GM21825 (cell line): ENCODE measurements around the gene BRD2.
"Not testable (repeated sequence)": the region's sequence is repeated elsewhere in the genome, so short reads cannot be mapped to it uniquely, and the experiment has no call there.

Source experiments
- ATAC-seq: cut with Tn5 transposase; IDR thresholded peaks from one replicate; pipeline ENCODE4 v1.9.1; 2021; ENCODE audit warnings: mild to moderate bottlenecking, moderate library complexity; ENCODE audit not compliant: unreplicated experiment

The BRD2 gene

DNA sequence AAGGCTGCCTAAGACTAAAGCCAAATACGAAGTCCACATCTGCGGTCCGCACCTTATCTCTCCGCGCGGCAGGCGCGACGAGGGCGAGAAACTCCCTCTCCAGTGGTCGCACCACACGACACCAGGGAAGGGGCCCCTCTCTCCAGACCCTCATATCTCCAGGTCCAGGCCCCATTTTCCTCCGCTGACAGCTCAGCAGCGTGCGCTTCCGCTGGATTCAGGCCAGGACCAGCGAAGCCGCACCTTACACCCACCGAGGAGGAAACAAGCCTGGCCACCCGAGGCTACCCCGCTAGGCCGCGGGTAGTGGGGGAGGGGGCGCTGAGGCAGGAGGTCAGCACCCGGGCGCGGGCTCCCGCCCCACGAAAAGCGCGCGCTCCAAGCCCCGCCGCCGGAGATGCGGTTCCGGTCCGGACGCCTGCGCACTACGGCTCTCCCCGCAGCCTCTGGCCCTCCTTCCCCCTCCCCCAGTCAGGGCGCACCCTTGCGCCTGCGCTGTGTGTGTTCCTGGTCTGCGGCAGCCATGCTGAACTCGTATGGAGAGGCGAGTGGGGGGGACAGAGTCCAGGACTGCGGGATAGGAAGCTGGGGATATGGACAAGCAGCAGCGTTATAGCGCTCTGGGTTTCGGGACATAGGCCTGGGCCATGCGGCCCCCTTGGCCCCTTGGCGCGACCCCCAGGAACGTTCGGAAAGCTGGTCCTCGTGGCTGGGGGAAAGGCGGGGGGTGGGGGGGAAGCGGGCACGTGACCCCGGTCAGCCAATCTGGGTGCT lies at the start of gene BRD2:
BRD2 (plus strand) TSS at position 502 of the 774 bp plus-strand sequence. CDS start 4,305 bp downstream, outside the sequence.
- ATAC-seq = peak; percentile 28

DNA sequence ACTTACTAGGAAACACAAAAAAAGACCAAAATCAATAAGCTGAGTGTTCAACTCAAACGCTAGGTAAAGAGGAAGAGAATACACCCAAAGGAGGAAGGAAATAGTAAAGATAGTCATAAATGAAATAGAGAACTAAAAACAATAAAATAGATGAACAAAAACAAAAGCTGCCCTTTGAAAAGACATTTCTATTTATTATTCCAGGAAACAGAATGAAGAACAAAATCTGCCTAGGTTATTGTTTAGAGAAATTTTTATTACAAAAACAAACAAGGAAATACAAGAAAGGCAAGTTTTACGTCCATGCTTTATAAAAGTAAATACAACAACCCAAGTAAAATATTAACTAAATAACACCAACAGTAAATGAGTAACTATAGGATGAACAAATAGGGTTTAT lies 47.7 kb upstream of the BRD2 start:
- no peak for ATAC-seq

DNA sequence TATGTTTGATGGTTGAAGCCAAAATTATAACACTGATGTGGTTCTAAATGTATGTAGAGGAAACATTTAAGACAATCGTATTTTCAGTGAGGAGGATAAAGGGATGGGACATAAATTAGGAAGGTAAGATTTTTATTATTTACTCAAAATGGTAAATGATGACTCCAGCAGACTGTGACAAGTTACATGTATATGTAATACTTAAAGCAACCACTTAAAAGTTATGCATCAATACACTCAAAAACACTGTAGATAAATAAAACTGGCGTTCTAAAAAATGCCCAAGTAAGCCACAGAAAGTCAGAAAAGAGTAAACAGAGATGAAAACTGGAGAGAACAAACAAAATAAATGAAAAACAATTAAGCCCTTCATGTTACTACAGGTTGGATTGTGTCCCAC lies 46.3 kb upstream of the BRD2 start:
- ATAC-seq = no peak

DNA sequence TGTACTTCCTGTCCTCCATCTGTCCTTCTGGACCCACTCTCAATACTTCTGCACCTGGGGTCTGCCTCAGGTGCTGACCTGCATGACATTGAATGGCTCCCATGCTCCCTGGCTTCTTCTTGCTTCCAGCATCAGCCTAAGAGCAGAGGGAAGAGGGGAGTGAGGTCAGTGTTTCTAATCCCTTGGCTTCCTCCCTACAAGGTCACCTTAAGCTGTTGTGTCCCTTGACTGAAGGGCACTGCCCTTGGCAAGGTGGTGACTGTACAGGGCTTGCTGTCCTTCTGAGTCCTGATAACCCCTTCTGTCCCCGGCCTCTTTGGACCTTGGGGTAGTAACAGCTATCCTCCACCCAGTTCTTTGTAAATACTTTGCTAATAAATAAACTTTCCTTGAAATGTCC lies 37.2 kb upstream of the BRD2 start:
- ATAC-seq = no peak

DNA sequence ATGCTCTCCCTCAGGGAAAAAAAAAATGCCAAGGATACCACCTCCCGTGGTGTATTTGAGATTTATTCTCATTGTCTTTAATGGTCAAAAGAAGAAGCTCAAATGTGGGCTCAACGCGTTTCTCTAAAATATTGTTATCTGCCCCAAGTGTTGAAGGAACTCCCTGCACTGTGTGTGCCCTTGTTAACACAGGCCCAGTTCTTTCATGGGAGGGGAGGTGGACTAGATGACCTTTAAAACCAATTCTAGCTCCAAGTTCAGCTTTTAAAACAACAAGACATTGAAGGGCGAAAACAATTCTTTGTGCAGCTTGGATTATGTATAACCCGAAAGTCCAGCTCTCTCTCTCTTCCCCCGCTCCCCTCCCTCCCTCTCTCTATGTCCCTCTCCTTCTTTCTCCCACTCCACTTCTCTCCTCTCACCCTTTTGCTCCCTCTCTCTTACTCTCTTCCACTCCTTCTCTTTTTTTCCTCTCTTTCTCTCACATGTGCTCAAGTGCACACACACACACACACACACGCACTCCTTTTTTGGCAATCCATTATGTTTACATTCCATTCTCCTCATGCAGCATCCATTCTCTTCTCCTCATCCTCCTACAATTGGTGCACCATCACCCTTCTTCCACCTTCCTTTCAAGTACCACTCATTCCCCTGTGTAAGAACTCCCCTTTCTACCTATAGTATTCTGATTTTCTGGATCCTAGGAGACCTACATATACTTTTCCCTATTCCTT lies 36.1 kb upstream of the BRD2 start:
- no peak for ATAC-seq

DNA sequence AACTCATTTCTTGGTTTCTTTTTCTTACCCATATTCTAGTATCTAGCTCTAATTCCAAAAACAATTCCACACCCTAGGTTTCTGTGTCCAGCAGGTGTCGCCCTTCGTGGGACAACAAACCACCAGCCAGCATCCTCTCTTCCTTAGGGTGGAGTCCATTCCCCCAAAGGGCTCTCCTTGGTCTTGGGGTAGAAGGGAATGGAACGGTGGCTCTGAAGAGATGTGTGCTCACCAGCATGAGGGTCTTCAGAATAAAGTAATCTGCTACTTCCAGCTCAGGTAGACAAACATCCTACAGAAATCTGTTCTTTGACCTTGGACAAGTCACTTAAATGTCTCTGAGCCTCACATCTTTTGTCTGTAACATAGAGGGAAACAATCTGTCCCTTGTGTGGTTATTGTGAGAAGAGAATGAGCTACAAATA lies 34.7 kb upstream of the BRD2 start:
- ATAC-seq = no peak

DNA sequence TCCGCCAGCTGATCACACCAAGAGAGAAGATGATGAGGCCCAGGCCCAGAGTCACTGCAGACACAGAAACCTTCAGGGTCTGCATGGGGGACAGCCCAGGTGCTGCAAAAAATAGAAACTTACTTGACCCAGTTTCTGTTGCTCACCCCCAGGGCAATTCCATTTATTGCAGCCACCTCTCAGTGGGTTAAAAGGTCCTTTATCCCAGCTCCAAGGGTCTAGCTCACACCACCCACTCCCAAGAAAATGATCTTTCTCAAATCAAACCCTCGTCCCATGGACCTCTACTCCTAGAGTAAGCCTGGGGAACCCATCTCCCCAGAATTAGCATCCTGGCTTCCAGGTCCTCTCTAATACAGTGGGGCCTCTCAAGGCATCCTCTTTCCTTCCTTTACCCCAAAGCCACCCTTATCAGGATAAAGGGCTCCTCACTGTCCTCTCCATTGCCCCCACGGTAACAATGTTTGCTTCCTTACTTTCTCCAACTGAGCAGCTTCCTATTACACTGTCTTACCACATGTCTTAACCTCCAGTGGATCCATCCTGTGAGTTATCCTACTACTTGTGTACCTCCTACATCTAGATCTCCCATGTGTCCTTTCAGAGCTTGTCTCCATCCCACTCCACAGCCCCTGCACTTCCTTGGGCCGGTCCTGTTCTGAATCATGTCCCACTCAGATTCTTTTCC lies 32.7 kb upstream of the BRD2 start:
- no peak for ATAC-seq

DNA sequence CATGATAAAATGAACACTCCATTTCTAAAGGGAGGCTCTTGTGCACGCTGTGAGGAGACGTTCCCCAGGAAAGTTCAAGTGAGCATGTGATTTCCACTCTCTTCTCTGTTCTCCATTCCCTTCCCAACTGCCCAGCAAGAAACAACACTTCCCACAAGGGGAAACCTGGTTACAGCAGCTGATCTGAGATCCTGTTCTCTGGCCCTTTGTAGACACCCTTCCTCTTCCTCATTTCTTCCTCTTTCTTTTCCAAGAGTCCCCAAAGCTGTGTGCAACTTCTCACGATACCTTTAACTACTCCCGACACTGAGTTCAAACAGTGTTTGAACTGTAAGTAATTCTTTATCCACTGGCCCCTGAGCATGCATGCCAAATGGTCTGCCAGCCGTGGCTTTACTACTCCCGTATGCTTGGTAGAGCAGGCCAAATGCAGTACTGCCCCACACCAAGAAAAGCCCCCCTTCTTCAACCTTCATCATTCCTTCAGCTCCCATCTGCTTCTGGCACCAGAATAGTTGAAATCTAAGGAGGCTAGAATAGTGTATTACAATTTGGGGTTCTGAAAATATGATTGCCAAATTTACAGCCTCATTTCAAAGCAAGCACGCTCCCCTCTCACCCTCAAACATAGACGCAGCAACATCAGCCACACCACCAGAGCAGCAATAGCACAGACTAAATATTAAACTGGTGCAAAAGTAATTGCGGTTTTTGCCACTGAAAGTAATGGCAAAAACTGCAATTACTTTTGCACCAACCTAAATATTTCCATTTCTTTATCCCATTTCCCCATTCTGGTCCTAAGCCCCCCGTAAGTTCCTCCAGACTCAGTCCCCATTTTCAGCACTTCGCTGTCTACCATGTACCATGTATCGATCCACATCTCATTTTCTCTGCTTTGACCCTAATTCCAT lies 31.9 kb upstream of the BRD2 start:
- ATAC-seq = no peak

DNA sequence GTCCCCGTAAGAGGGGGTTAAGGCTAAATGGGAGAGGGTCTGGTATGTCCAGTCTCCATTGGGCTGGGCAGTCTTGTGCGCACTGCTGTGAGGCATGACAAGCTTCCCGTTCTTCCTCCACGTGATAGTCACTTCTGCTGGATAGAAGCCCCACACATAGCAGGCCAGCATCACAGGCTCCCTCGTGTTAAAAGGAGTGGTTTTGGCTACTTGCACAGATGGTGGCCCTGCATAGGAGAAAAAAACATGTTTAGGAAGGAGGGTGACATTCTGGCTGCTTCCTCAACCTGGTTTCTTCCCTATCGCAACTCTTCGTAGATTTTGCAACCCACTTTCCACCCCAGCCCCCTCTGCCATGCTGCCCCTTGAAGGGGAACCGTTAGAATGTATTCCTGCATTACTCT lies 31.2 kb upstream of the BRD2 start:
- ATAC-seq = no peak

DNA sequence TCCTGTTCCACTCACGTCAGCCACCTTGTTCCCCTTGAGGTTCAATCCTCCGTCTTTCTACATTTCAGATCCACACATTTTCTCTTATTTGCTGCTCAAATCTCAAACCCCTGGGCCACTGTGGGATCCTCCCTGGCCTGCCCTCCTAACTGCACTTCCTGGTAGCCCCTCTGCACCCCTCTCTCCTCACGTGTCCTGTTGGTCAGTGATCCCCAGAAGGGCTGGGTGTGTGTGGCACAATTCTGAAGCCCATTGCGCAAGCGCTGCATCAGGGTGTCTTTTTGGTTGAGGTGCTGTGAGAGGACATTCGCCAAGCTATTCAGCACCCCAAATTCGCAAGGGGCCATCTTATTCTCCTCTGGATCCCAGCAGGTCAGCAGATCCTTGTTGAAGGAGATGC lies 29.9 kb upstream of the BRD2 start:
- no peak for ATAC-seq

DNA sequence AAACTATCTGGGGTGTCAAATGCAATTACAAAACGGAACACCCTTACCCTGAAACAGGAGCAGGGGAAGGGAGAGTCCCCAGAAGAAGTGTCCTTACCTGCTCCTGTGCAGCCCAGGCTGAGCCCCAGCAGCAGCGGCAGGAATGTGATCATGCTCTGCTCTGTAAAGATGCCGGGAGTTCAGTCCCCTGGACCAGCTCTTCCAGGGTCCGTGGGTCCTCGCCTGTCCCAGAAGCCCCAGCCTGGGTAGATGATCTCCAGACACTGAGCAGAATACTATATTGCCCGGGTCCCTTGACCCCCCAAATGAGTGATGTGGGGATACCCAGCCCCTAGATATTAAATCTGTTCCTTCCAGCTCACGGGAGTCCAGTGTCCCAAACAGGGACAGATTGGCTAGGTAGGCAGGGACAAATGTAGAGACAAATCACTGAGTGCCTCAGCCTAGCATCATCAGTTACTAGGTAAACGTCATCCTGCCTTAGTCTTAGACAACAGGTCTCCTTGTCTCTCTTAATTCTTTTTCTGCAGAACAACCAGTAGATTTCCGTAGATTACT lies 27.7 kb upstream of the BRD2 start, which contains the start of gene HLA-DMB:
HLA-DMB (minus strand) TSS at position 373 of the 558 bp plus-strand sequence; CDS start at position 152, 221 bp downstream.
- ATAC-seq = peak; percentile 41

DNA sequence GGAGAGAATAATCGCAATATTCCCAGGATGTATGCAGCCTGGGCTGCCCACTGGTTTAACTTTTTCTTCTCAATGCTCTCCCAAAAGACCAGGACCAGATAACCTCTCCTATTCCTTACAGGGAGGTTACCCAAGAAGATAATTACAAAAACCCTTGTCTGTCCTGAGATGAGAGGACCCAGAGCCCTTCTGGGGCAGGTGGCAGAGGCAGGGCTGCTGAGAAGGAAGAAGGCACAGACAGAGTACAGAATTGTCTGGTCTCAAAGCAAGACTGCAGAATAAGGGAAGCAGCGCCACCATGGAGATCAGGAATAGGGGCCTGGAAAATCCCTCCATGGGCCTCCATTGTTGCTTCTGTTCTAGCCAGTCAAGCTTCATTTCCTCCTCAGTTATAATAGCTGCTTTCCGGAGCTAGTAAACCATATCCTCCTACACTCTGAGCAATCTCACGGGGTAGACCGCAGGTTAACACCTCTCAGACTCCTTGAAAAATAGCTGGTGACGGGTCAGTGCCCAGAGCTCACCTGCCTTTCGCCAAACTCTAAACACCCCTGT lies 27.1 kb upstream of the BRD2 start:
- peak; percentile 44 for ATAC-seq

DNA sequence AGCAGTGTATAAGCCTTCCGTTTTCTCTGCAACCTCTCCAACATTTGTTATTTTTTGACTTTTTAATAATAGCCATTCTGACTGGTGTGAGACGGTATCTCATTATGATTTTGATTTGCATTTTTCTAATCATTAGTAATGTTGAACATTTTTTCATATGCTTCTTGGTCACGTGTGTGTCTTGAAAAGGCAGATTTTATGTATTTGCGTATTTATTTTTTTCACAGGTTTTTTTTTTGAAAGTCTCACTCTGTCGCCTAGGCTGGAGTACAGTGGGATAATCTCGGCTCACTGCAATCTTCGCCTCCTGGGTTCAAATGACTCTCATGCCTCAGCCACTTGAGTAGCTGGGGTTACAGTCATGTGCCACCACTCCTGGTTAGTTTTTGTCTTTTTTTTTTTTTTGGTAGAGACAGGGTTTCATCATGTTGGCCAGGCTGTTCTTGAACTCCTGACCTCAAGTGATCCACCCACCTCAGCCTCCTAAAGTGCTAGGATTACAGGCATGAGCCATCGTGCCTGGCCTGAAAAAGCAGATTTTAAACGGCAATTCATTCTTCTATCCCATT lies 25.8 kb upstream of the BRD2 start:
- not testable (repeated sequence) for ATAC-seq

DNA sequence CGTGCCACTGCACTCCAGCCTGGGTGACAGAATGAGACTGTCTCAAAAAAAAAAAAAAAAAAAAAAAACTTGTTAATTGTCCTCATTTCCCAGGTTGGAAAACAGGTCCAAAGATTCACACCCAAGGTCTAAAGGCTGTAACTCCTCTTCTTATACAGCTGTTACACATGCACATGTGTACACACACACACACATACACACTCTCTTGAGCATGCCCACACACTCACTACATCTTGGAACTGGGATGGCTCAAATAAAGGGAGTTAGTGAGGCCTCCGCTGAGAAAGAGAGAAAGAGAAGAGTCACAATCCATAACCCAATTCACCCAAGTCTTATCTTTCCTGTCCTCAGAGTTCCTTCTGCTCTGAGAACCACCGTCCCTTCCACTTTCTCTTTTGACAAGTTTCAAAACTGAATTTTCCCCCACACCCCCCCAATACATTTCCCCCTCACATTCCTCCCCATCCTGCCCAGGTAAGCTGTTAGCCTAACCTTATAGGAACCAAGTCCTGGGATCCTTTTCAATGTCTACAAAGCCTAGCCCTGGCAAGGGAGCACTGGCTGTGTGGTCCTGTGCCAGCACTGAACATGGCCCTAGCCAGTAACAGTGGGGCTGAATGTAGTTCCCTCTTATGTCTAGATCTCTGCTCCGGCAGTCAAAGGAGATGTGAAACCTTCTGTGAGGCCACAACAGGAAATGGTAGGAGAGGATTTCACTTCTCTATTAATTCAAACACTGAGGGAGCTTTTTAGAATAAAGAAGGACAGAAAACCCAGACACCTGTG lies 24.3 kb upstream of the BRD2 start:
- ATAC-seq = peak; percentile 42

DNA sequence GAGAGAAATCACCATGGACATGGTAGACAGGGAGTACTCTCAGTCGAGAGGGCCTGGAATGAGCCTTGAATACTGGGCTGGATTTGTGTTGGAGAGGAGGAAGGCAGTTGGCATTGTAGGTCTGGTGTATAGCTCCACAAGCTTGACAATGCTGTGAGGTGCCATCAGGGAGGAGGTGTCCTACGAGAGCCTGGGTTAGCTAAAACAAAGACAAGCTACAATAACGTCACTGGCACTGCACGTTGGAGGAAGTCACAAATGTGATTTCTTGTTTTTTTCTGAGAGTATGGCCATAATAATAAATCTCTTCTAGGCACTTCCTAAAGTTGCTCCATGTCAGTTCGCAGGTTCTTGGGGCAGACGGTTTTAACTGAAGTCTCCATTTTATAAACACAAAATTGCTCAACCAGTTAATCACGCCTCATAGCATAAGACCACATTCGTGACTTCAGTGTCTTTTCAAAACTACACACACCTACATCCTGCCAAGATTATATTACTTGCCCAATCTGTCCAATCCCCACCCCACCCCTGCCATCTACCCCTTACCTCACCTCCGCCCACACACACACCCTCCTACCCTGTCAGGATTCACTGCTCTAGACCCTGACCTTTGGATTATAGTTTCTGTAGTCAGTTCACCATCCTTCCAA lies 23.2 kb upstream of the BRD2 start:
- no peak for ATAC-seq

DNA sequence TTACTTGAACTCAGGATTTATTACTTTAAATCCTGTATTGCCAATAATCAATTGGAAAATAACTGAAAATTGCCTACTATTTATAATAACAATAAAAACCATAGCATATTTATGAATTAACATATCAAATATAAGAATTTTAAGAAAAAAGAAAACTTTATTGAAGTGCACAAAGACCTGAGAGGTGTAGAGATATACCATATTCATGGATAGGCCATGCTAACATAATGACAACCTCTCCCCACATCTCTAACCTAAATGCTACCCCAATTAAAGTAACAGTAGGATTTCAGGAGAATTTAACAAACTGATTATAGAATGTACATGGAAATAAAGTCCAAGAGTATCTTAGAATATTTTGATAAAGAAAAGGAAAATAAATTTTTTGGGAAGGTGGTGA lies 22.4 kb upstream of the BRD2 start:
- ATAC-seq = no peak

DNA sequence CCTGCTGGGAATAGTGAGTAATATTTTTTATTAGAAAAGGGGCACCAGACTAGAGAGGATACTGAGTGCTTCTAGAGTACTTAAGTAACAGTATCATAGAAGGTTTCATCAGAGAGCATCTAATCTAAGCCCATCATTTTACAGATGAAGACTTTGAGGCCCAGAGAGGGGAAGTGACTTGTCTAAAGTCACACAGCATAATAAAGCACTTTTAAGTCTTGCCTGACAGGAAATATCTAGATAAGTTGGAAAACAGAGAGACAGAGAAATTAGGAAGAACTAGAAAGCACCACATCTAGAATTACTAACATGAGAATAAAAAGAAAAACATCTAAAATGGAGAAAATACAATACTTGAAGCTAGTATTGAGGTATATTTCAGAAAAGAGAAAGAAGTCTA lies 21.5 kb upstream of the BRD2 start:
- ATAC-seq = no peak
